MM.1S (cell line): Measurements from ENCODE around the gene FHIT.

Experiments used
- CTCF ChIP-seq: fragments of 300-600 bp; sonication (generic); IDR thresholded peaks from 2 replicates; pipeline ENCODE4 v1.5.1; 2016; ENCODE audit warnings: antibody characterized with exemption, low read length, mixed read lengths
- EZH2 ChIP-seq: fragments of 300-600 bp; sonication (generic); optimal IDR thresholded peaks from 2 replicates; pipeline ENCODE3; 2017; ENCODE audit warnings: low read depth, mild to moderate bottlenecking, antibody characterized with exemption, low read length, mixed read lengths

GRCh38 chr3:59780209-59780608 lies 1471.0 kb downstream of the FHIT start:
- TF ChIP-seq CTCF, result no peak
- TF ChIP-seq EZH2, result no peak
